Naive thymus-derived CD8-positive, alpha-beta T cell (primary cell): Measurements from ENCODE around the gene CHST3. TPM values are rescaled to one million over a fixed set of nuclear protein-coding genes. Genes with fewer than 3 reads are reported as not detected.

ENCODE experiments used
- ATAC-seq, 2 donors: fragments of 150-1000 bp; cut with Tn5 transposase in 1 of 2; sonication (Bioruptor Pico), chemical (Tn5 transposase) in 1 of 2; 1 replicate in 1 of 2; 2 replicates in 1 of 2; pipeline ENCODE4 v1.10.0; 2021; ENCODE audit warnings: mild to moderate bottlenecking in 2 of 2, moderate library complexity in 2 of 2
- POLR2A ChIA-PET: fragments of 350-600 bp; sonication (Branson Sonifier 250); formaldehyde crosslinking; loops from one replicate; lab custom pipeline; 2021; ENCODE audit warnings: antibody characterized with exemption; lab: Charles Lee
- DNase-seq, 10 donors: peaks; one replicate each; pipeline versions ENCODE4 v3.0.0 to v3.0.0-alpha.2; 2020 to 2022
- H3K27ac Mint-ChIP-seq, 10 donors: one replicate each; pipeline ENCODE4 v1.8.0; 2020 to 2022; ENCODE audit warnings: mild to moderate bottlenecking in 10 of 10, mixed read lengths in 10 of 10, moderate library complexity in 4 of 10, inconsistent platforms in 1 of 10
- H3K27me3 Mint-ChIP-seq, 5 donors: one replicate each; pipeline ENCODE4 v1.8.0; 2021 to 2022; ENCODE audit warnings: mixed read lengths in 5 of 5
- H3K36me3 Mint-ChIP-seq, 3 donors: one replicate each; pipeline ENCODE4 v1.8.0; 2020 to 2022; ENCODE audit warnings: mixed read lengths in 3 of 3, mild to moderate bottlenecking in 2 of 3, inconsistent platforms in 1 of 3
- H3K4me1 Mint-ChIP-seq, 4 donors: one replicate each; pipeline ENCODE4 v1.8.0; 2021 to 2022; ENCODE audit warnings: mixed read lengths in 4 of 4
- H3K4me3 Mint-ChIP-seq, 10 donors: one replicate each; pipeline ENCODE4 v1.8.0; 2020 to 2022; ENCODE audit warnings: mild to moderate bottlenecking in 10 of 10, mixed read lengths in 10 of 10, moderate library complexity in 6 of 10, inconsistent platforms in 1 of 10
- H3K9me3 Mint-ChIP-seq, 9 donors: one replicate each; pipeline ENCODE4 v1.8.0; 2020 to 2022; ENCODE audit warnings: mixed read lengths in 9 of 9, mild to moderate bottlenecking in 3 of 9, inconsistent platforms in 1 of 9, moderate library complexity in 1 of 9
- polyA plus RNA-seq, 3 donors: library from polyadenylated mRNA; unstranded; fragments of 300-500 nt; fragmentation: Illumina TruSeq; gene quantifications; one replicate each; pipeline ENCODE4 v1.2.3, GENCODE V29; 2021
- total RNA-seq, 8 experiments: library from RNA in 2 of 8; stranded (reverse) in 2 of 8; gene quantifications; one replicate each; pipeline ENCODE4 v1.2.3 and lab custom pipeline; 2021 to 2026

CHST3 gene
- total and polyA plus RNA-seq, 5 experiments from 2014 or later = not detected

GRCh38 chr10:71931295-71931694, 32.9 kb upstream of the CHST3 start:
- Mint-ChIP-seq H3K4me1 (peaks cover 18 to 48% (median 30%) of the 10 kb centered on the region in 4 donors), H3K4me3 (peak overlapping the region in 1 of 10 donors; percentile 4), H3K27ac (peak overlapping the region in 4 of 10 donors; percentile 3 to 58 (median 31)), H3K9me3 (peaks cover 0 to 16% (median 5%) of the 10 kb centered on the region in 9 donors), H3K27me3 (no peaks in the 10 kb centered on the region), H3K36me3 (peaks cover 0 to 5% (median 5%) of the 10 kb centered on the region in 3 donors)
- DNase-seq = no peak
- POLR2A ChIA-PET = no interaction called here
- no peak for ATAC-seq

- Mint-ChIP-seq H3K27ac (peak overlapping the region; percentile 11 to 93 (median 83)), H3K4me1 (peaks cover 19 to 54% (median 30%) of the 10 kb centered on the region in 4 donors), H3K9me3 (peaks cover 0 to 16% (median 6%) of the 10 kb centered on the region in 9 donors), H3K36me3 (peaks cover 0 to 8% (median 5%) of the 10 kb centered on the region in 3 donors), H3K27me3 (no peaks in the 10 kb centered on the region), H3K4me3 (peak overlapping the region; percentile 16 to 78 (median 66))
- POLR2A ChIA-PET = interaction anchor here (0.7 to 2.1 kb wide), 5 partner anchors 9 to 332 kb away, joined by 3 to 6 read pairs (median 3); no protein-coding TSS in a partner anchor
- DNase-seq (peak in 7 of 10 donors; percentile 7 to 77 (median 35)), ATAC-seq (peak; percentile 93)
Observed at GRCh38 chr10:71933651-71934050, 30.5 kb upstream of the CHST3 start.

GRCh38 chr10:71938211-71938610, 26.0 kb upstream of the CHST3 start:
- Mint-ChIP-seq H3K9me3 (peaks cover 0 to 35% (median 20%) of the 10 kb centered on the region in 9 donors), H3K4me1 (peaks cover 19 to 49% (median 29%) of the 10 kb centered on the region in 4 donors), H3K4me3 (no peak overlapping the region), H3K36me3 (peaks cover 0 to 14% (median 4%) of the 10 kb centered on the region in 3 donors), H3K27ac (peak overlapping the region in 2 of 10 donors; percentile 29 to 77), H3K27me3 (no peaks in the 10 kb centered on the region)
- ATAC-seq (no peak), DNase-seq (no peak)
- POLR2A ChIA-PET = interaction anchor here (1.0 kb wide), 2 partner anchors 8 to 16 kb away, joined by 3 to 4 read pairs; no protein-coding TSS in a partner anchor

GRCh38 chr10:71939304-71939703, 24.9 kb upstream of the CHST3 start:
- peaks cover 13 to 39% (median 19%) of the 10 kb centered on the region in 4 donors for H3K4me1 Mint-ChIP-seq
- H3K27me3 Mint-ChIP-seq = no peaks in the 10 kb centered on the region
- peaks cover 0 to 14% (median 4%) of the 10 kb centered on the region in 3 donors for H3K36me3 Mint-ChIP-seq
- ATAC-seq (no peak), DNase-seq (no peak)
- POLR2A ChIA-PET = interaction anchor here (1.0 kb wide), 1 partner anchor 15 kb away, joined by 3 read pairs; no protein-coding TSS in a partner anchor
- peaks cover 0 to 38% (median 18%) of the 10 kb centered on the region in 9 donors for H3K9me3 Mint-ChIP-seq
- no peak overlapping the region for H3K4me3 Mint-ChIP-seq
- no peak overlapping the region for H3K27ac Mint-ChIP-seq

GRCh38 chr10:71939861-71940474, 24.2 kb upstream of the CHST3 start:
- DNase-seq (no peak), ATAC-seq (no peak)
- H3K4me3 Mint-ChIP-seq = peak overlapping the region in 1 of 10 donors; percentile 15
- no peak overlapping the region for H3K27ac Mint-ChIP-seq
- POLR2A ChIA-PET = no interaction called here
- peaks cover 0 to 14% (median 4%) of the 10 kb centered on the region in 3 donors for H3K36me3 Mint-ChIP-seq
- H3K9me3 Mint-ChIP-seq = peaks cover 0 to 44% (median 20%) of the 10 kb centered on the region in 9 donors
- peaks cover 11 to 32% (median 15%) of the 10 kb centered on the region in 4 donors for H3K4me1 Mint-ChIP-seq
- no peaks in the 10 kb centered on the region for H3K27me3 Mint-ChIP-seq

GRCh38 chr10:71940752-71941151, 23.4 kb upstream of the CHST3 start:
- H3K4me1 Mint-ChIP-seq = peaks cover 7 to 25% (median 11%) of the 10 kb centered on the region in 4 donors
- peak overlapping the region in 2 of 10 donors; percentile 1 to 22 for H3K27ac Mint-ChIP-seq
- no peaks in the 10 kb centered on the region for H3K27me3 Mint-ChIP-seq
- DNase-seq (no peak), ATAC-seq (no peak)
- POLR2A ChIA-PET = no interaction called here
- H3K4me3 Mint-ChIP-seq = no peak overlapping the region
- peaks cover 0 to 16% (median 5%) of the 10 kb centered on the region in 3 donors for H3K36me3 Mint-ChIP-seq
- peaks cover 0 to 51% (median 22%) of the 10 kb centered on the region in 9 donors for H3K9me3 Mint-ChIP-seq

- no peak overlapping the region for H3K4me3 Mint-ChIP-seq
- peak overlapping the region in 1 of 10 donors; percentile 22 for H3K27ac Mint-ChIP-seq
- peaks cover 7 to 20% (median 11%) of the 10 kb centered on the region in 4 donors for H3K4me1 Mint-ChIP-seq
- peaks cover 0 to 22% (median 7%) of the 10 kb centered on the region in 3 donors for H3K36me3 Mint-ChIP-seq
- ATAC-seq = no peak
- no peaks in the 10 kb centered on the region for H3K27me3 Mint-ChIP-seq
- no peak for DNase-seq
- POLR2A ChIA-PET = no interaction called here
- peaks cover 0 to 57% (median 27%) of the 10 kb centered on the region in 9 donors for H3K9me3 Mint-ChIP-seq
Observed at GRCh38 chr10:71941318-71941717, 22.9 kb upstream of the CHST3 start.

- POLR2A ChIA-PET = interaction anchor here (0.8 to 1.8 kb wide), 2 partner anchors 8 to 13 kb away, joined by 4 to 6 read pairs; no protein-coding TSS in a partner anchor
- peaks cover 0 to 73% (median 27%) of the 10 kb centered on the region in 9 donors for H3K9me3 Mint-ChIP-seq
- peaks cover 0 to 29% (median 8%) of the 10 kb centered on the region in 3 donors for H3K36me3 Mint-ChIP-seq
- H3K27me3 Mint-ChIP-seq = no peaks in the 10 kb centered on the region
- no peak overlapping the region for H3K4me3 Mint-ChIP-seq
- peak overlapping the region in 1 of 10 donors; percentile 53 for H3K27ac Mint-ChIP-seq
- DNase-seq (peak in 3 of 10 donors; percentile 12 to 30 (median 20)), ATAC-seq (no peak)
- peaks cover 0 to 1% (median 0%) of the 10 kb centered on the region in 4 donors for H3K4me1 Mint-ChIP-seq
Observed at GRCh38 chr10:71945819-71946474, 18.2 kb upstream of the CHST3 start.

GRCh38 chr10:71946700-71947099, 17.5 kb upstream of the CHST3 start:
- POLR2A ChIA-PET = interaction anchor here (0.8 to 1.8 kb wide), 2 partner anchors 9 to 14 kb away, joined by 4 to 6 read pairs; no protein-coding TSS in a partner anchor
- H3K27me3 Mint-ChIP-seq = no peaks in the 10 kb centered on the region
- peaks cover 0 to 1% (median 0%) of the 10 kb centered on the region in 4 donors for H3K4me1 Mint-ChIP-seq

GRCh38 chr10:71948496-71949067, 15.6 kb upstream of the CHST3 start:
- DNase-seq = no peak
- Mint-ChIP-seq H3K4me1 (no peaks in the 10 kb centered on the region), H3K4me3 (no peak overlapping the region), H3K27me3 (no peaks in the 10 kb centered on the region), H3K9me3 (peaks cover 0 to 56% (median 21%) of the 10 kb centered on the region in 9 donors), H3K36me3 (peaks cover 0 to 22% (median 8%) of the 10 kb centered on the region in 3 donors), H3K27ac (no peak overlapping the region)
- ATAC-seq = no peak
- POLR2A ChIA-PET = no interaction called here

More at GRCh38 chr10:71946700-71947099, 17.5 kb upstream of the CHST3 start:
- ATAC-seq (no peak), DNase-seq (no peak)
- Mint-ChIP-seq H3K9me3 (peaks cover 0 to 69% (median 27%) of the 10 kb centered on the region in 9 donors), H3K27ac (no peak overlapping the region), H3K36me3 (peaks cover 0 to 28% (median 8%) of the 10 kb centered on the region in 3 donors), H3K4me3 (no peak overlapping the region)

- H3K4me1 Mint-ChIP-seq = peaks cover 0 to 2% (median 0%) of the 10 kb centered on the region in 4 donors
- no peak for DNase-seq
- H3K36me3 Mint-ChIP-seq = peaks cover 0 to 26% (median 8%) of the 10 kb centered on the region in 3 donors
- H3K27ac Mint-ChIP-seq = no peak overlapping the region
- peaks cover 0 to 6% (median 0%) of the 10 kb centered on the region in 5 donors for H3K27me3 Mint-ChIP-seq
- peaks cover 7 to 50% (median 28%) of the 10 kb centered on the region in 9 donors for H3K9me3 Mint-ChIP-seq
- ATAC-seq = no peak
- H3K4me3 Mint-ChIP-seq = no peak overlapping the region
- POLR2A ChIA-PET = no interaction called here
Observed at GRCh38 chr10:71950683-71951082, 13.5 kb upstream of the CHST3 start.

- H3K9me3 Mint-ChIP-seq = peaks cover 0 to 35% (median 15%) of the 10 kb centered on the region in 9 donors
- H3K27me3 Mint-ChIP-seq = peaks cover 0 to 6% (median 0%) of the 10 kb centered on the region in 5 donors
- H3K4me3 Mint-ChIP-seq = no peak overlapping the region
- POLR2A ChIA-PET = no interaction called here
- H3K27ac Mint-ChIP-seq = no peak overlapping the region
- DNase-seq (no peak), ATAC-seq (no peak)
- peaks cover 0 to 3% (median 1%) of the 10 kb centered on the region in 4 donors for H3K4me1 Mint-ChIP-seq
- H3K36me3 Mint-ChIP-seq = peaks cover 0 to 10% (median 0%) of the 10 kb centered on the region in 3 donors
Observed at GRCh38 chr10:71952745-71953144, 11.4 kb upstream of the CHST3 start.
